GM21390 (cell line): ENCODE results near the gene PCLAF.
"Not testable (repeated sequence)": the region's sequence is repeated elsewhere in the genome, so short reads cannot be mapped to it uniquely, and the experiment has no call there.

ENCODE experiments used
- ATAC-seq: cut with Tn5 transposase; IDR thresholded peaks from one replicate; pipeline ENCODE4 v1.9.1; 2021; ENCODE audit not compliant: unreplicated experiment

Gene PCLAF

GRCh38 chr15:64369078-64369607 lies 12.1 kb downstream of the PCLAF start:
- ATAC-seq: no peak

DNA sequence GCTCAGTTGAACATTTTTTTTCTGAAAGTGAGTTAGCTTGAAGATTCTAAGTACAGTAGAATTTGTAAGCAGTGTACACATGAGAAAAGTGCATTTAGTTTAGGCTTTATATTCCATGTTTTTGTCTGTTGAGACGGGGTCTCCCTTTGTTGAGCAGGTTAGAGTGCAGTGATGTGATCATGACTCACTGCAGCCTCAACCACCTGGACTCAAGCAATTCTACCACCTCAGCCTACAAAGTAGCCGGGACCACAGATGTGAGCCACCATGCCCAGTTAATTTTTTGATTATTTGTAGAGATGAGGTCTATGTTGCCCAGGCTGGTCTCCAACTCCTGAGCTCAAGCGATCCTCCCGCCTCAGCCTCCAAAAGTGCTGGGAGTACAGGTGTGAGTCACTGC lies 20.0 kb downstream of the PCLAF start:
- ATAC-seq: no peak

DNA sequence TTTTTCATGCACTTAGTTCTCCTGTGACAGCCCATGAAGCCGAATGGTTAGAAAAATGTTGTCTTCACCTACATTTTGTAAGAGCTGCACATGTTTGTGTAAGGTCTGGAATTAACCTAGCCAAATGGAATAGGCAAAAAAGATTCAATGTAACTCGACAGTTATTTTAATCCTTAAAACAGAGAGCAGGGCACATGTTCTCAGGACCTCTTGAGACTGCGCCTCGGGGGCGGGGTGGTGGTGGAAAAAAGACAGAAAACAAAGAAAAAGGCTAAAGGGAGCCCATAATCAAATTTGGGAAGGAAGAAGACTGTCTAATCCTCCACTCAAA lies 24.6 kb downstream of the PCLAF start:
- no peak for ATAC-seq

DNA sequence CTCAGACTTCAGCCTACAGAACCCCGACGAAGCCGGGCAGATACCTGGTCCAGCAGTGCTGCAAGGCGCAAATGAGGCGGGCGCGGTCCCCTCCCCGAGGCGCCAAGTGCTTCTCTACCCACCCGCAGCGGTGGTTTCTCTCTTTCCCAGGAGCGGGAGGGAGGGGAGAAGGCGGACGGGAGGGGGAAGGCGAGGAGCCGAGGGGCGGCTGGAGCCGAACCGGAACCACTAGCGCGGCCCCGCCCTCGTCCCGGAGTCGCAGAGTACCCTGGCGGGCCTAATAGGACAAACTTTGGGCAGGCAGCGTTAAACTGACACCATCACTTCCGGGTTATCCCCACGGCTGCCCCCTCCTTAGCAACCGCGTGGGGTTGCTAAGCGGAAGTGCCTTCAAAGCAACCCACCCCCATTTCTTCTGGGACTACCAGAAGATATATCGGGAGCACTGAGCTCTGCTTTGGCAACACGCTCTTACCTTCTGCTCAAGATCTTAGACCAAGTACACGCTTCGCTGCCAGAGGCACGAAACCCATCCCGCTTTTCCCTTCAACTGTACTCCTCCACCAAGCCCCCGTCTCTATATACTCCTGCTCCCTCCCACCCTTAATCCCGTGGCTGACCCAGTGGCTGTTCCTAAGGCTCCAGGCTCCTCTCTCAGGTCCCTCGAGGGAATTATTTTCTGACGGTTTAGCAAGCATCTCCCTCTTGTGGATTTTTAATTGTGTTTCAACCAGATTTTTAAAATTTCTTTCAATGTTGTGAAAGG lies 25.1 kb downstream of the PCLAF start, which contains the start of gene CSNK1G1:
TSS of gene CSNK1G1 (minus strand) at position 230 of the 766 bp plus-strand sequence. CDS start 55,674 bp downstream, outside the sequence.
- peak; percentile 99 for ATAC-seq

GRCh38 chr15:64355348-64355943 lies 25.8 kb downstream of the PCLAF start:
- ATAC-seq: peak; percentile 15

DNA sequence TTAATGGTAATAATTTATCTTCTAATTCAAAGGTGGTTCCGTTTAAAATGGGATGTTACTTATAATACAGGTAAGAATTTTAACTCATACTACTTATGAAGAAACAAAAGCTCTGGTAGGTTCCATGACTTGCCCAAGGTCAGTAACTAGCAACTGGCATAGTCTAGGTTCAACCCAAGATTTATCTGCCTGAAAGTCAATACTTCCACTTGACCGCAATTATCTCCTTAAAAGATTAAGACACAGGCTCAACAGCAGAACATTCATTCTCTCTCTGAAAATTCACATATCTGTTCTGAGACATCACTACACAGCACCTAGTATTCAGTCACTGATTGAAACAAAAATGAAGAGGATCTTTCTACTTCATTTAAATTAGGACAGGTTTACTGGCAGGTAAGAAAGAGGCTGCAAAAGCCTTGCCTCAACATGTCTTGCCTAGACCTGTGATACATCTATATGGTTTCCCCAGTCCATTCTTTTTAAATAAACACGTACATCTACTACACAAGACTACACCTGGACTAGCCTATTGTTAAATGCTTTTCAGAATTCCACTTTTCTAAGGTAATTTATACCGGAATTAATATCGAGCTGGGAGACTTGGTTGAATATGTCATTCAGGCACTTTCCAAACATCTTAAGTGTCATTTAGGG lies 26.4 kb downstream of the PCLAF start:
- no peak for ATAC-seq

DNA sequence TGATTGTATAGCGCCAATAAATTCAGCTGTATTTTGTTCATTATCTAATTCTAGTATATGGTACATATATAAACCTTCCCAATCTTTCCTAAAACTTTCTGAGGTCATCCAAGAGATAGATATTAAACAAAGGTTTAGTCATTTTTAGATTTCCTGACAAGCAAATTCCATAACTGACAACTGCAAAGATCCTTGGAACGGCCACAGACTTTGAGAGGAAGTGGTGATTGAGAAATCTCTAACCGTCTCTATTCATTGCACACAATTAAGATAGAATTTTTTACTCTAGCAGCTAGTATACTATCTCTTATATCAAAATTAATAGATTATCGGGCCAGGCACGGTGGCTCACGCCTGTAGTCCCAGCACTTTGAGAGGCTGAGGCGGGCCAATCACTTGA lies 30.0 kb downstream of the PCLAF start:
- no peak for ATAC-seq

- ATAC-seq: no peak
These were observed 31.9 kb downstream of the PCLAF start for GRCh38 chr15:64349375-64349774.

- ATAC-seq: no peak
These were observed 32.8 kb downstream of the PCLAF start for GRCh38 chr15:64348455-64348854.

- ATAC-seq: not testable (repeated sequence)
These were observed 35.0 kb downstream of the PCLAF start for GRCh38 chr15:64346242-64346641.

DNA sequence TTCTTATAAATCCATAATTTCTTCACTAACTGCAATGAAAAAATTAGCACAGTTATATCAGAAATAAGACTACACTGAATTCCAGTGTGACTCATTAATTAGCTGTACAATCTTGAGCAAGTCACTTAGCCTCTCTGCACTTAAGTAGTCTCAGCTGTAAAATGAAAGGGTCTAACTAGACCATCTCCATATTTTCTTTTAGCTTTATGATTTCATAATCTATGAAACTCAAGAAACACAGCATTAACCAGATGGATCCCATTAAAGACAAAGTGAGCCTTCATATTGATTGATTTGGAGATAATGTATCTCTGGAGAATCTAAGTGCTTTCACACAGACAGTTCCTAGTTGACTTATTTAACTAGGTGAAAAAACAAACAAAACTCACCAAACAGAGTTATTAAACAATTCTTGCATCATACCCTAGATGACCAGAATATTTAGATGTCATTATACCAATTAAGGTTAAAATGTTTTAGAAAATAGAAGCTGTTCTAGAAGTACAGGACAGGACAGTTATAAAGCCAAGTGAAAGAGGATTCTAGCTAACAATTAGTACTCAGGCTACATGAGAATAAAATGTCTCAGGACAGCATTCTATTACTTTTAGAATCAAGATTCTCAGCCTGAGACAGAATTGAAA lies 36.5 kb downstream of the PCLAF start:
- ATAC-seq: no peak

GRCh38 chr15:64343841-64344240 lies 37.4 kb downstream of the PCLAF start:
- ATAC-seq: no peak

DNA sequence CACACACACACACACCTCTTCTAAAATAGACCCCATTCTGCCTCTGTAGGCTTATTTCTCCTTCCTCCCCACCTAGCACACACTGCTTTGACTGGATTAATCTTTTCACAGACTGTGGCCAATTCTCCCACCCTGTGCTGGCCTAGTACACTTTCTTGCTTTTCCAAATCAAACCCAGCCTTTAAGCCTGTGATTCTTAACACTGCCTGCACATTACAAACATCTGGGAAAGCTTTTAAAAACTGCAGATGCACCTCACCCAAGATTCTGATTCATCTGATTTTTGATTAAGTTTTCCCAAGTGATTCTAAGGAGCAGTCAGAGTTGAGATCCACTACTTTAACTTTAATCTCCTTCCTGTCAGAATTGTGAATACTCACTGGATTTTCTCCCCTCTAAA lies 38.0 kb downstream of the PCLAF start:
- no peak for ATAC-seq

DNA sequence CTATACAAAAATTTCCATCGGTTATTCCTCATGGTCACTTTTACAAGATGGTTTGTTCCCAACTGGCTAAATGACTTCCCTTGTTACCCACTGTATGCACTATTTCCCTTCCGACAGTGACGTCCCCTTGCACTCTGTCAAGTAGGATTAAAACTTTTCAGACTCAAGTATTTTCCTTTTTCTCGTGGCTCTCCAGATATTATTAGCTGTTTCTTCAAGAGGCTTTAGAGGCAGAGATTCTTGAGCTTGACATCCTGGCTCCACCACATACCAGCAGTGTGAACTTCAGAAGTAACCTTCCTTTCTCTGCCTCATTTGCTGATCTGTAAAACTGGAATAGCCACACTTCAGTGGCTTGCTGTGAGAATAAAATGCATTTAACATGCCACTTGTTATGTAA lies 39.3 kb downstream of the PCLAF start:
- ATAC-seq: no peak

GRCh38 chr15:64340355-64340754 lies 40.9 kb downstream of the PCLAF start:
- no peak for ATAC-seq

- no peak for ATAC-seq
These were observed 43.5 kb downstream of the PCLAF start for GRCh38 chr15:64337761-64338160.

DNA sequence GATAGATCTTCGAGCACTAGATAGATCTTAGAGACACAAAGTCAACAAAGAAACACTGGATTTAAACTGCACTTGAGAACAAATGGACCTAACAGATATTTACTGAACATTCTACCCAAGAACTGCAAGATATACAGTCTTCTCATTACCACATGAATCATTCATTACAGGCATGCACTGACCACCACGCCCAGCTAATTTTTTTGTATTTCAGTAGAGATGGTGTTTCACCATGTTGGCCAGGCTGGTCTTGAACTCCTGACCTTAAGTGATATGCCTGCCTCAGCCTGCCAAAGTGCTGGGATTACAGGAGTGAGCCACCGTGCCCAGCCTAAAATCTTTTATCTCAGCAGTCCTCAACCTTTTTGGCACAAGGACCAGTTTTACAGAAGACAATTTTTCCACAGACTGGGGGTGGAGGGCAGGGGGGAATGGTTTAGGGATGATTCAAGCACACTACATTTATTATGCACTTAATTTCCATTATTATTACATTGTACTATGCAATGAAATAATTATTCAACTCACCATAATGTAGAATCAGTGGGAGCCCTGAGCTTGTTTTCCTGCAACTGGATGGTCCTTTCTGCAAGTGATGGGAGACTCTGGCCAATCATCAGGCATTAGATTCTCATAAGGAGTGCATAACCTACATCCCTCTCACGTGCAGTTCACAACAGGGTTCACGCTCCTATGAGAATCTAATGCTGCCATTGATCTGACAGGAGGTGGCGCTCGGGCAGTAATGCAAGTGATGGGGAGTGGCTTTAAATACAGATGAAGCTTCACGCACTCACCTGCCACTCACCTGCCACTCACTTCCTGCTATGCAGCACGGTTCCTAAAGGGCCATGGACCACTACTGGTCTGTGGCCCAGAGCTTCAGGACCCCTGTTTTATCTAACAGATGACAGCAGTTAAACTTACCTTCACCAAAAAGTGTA lies 47.0 kb downstream of the PCLAF start:
- no peak for ATAC-seq

GRCh38 chr15:64333516-64333915 lies 47.7 kb downstream of the PCLAF start:
- no peak for ATAC-seq

DNA sequence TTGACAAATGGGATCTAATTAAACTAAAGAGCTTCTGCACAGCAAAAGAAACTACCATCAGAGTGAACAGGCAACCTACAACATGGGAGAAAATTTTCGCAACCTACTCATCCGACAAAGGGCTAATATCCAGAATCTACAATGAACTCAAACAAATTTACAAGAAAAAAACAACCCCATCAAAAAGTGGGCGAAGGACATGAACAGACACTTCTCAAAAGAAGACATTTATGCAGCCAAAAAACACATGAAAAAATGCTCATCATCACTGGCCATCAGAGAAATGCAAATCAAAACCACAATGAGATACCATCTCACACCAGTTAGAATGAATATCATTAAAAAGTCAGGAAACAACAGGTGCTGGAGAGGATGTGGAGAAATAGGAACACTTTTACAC lies 49.6 kb downstream of the PCLAF start:
- ATAC-seq: not testable (repeated sequence)

DNA sequence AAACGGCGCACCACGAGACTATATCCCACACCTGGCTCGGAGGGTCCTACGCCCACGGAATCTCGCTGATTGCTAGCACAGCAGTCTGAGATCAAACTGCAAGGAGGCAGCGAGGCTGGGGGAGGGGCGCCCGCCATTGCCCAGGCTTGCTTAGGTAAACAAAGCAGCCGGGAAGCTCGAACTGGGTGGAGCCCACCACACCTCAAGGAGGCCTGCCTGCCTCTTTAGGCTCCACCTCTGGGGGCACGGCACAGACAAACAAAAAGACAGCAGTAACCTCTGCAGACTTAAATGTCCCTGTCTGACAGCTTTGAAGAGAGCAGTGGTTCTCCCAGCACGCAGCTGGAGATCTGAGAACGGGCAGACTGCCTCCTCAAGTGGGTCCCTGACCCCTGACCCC lies 54.3 kb downstream of the PCLAF start:
- ATAC-seq: not testable (repeated sequence)
